Daoy (cell line): Measurements from ENCODE around the gene PYGB. TPM values are rescaled to one million over a fixed set of nuclear protein-coding genes. Genes with fewer than 3 reads are reported as not detected.

Experiments used
- DNase-seq: peaks from one replicate; pipeline ENCODE4 v3.0.0-alpha.2; 2015; ENCODE audit warnings: low read depth
- total RNA-seq: library from RNA; depleted of rRNA; stranded (reverse); fragments of >200 nt; shearing (Covaris generic); gene quantifications from 2 replicates; pipeline ENCODE4 v1.2.3, GENCODE V29; 2014

The PYGB gene
- total RNA-seq, 1 experiment from 2014 or later, result 54.8 TPM

- DNase-seq, result no peak
Observed at GRCh38 chr20:25216199-25216945, 31.5 kb upstream of the PYGB start.

DNA sequence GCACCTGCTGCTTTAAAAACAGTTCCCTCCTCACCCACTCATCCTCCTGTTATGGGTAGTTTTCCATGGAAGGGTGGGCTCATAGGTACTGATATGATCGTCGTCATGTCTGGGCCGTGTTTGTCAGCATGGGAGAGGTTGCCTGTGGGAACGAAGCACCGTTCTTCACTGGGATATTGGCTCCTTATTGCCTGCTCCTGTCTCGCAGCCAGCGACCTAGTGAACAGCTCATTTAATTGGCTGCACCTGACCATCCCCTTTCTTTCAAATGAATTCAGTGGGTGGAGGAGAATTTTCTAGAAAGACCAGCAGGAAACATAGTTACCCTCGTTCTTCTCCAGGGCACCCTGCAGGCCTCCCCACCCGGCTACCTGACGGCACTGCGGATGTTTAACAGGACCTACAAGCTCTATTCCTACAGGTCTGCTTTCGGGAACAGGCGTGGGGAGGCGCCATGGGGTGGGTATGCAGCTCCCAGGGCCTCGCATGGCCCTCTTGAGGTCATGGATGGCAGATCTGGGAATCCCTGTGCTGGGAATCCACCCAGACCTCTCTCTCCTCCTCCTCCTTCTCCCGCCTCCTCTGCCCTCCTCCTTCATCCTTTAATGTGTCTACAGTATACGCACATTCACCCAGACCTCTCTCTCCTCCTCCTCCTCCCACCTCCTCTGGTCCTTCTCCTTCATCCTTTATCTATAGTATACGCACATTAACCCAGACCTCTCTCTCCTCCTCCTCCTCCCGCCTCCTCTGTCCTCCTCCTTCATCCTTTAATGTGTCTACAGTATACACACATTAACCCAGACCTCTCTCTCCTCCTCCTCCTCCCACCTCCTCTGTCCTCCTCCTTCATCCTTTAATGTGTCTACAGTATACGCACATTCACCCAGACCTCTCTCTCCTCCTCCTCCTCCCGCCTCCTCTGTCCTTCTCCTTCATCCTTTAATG lies 30.4 kb upstream of the PYGB start:
- DNase-seq, result no peak

GRCh38 chr20:25218109-25218486 lies 29.8 kb upstream of the PYGB start:
- DNase-seq, result no peak

DNA sequence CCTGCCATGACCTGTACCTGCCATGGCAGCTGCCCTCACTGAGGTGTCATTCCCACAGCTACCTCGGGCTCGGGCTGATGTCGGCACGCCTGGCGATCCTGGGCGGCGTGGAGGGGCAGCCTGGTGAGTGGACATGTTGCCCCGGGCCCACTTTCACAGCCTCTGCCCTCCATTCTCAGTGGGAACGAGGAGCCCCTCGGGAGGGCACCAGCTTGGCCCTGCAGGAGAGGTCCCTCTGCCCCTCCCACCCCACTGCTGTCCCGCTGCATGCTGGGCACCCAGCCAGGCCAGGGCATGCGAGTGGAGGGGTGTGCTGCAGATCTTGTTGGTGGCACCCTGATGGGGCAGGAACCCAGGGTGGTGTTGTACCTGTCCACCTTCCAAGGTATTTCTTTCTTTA lies 29.4 kb upstream of the PYGB start:
- DNase-seq, result no peak

DNA sequence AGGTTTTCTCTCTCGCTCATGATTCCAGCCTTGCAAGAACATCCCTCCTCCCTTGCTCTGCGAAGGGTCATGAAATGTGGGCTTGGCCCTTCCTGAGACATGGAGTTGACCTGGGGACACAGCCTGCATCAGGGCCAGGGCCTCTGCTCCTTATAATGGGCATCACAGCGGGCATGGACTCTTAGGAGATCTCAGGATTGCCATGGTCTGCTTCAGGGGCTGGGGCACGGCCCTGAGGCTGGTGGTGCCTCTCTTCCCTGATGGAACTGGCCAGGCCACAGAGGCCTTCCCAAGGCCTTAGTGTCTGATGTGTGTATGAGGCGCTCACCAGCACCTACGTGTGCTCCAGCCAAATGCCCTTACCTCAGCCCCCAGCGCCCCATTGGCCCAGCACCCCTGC lies 28.5 kb upstream of the PYGB start:
- DNase-seq, result no peak

DNA sequence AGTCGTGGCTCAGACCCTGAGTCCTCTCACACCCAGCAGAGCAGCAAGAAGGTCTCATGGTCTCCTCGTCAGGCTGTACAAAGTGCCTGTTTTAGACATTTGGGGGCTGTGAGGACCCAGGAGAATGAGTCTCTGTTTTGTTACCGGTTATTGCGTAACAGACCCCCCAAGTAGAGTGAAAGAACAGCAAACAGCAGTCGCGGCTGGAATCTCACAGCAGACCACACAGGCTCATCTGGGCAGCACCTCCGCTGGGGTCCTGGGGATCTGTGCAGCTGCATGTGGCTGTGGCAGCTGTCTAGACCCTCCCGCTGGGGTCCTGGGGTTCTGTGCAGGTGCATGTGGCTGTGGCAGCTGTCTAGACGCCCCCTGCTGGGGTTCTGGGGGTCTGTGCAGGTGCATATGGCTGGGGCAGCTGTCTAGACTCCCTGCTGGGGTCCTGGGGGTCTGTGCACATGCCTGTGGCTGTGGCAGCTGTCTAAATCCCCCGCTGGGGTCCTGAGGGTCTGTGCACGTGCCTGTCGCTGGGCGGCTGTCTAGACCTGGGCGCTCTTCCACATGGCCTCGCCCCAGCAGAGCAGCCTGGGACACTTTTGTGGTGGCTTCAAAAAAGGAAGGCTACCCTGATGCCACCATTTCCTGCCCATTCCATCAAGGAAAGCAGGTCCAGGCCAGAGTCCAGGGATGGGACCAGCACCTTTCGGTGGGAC lies 27.7 kb upstream of the PYGB start:
- no peak for DNase-seq

GRCh38 chr20:25220810-25221591 lies 26.9 kb upstream of the PYGB start:
- DNase-seq, result no peak

DNA sequence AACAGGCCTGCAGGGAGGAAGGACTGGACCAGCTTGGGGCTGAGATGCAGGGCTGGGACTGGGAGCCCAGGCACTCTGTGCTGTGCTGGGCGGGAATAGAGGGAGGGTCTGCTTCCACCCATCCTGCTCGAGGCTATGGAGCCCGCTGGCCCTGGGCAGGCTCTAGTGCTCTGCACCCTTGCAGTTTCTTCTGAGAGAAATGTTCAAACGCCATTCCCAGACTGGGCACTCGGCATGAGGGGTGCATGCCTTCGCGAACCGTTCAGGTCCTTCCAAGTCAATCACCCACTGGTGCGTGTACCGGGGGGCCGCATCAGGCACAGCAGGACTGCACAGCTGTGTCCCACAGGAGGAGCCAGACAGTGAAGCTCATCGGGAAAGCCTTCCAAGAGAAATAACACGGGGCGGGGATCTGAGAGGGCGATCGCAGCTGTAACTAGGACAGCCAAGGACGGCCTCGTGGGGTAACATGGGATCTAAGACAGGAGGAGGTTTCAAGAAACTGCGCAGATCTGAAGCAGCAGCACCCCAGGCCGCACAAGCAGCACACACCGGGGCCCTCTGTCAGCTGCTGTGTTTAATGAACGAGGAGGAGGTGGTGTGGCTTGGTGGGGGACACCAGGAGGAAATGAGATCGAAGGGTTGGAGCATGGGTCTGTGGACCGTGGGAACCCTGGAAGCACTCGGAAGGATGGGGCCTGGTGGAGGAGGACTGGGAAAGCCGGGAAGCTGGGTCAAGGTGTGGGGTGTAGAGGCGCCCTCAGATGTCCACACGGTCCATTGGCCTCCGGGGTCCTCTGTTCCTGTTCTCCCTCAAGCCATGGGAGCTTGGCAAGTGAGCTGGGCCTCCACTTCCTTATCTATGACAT lies 26.1 kb upstream of the PYGB start:
- no peak for DNase-seq

GRCh38 chr20:25222461-25223178 lies 25.3 kb upstream of the PYGB start:
- no peak for DNase-seq

DNA sequence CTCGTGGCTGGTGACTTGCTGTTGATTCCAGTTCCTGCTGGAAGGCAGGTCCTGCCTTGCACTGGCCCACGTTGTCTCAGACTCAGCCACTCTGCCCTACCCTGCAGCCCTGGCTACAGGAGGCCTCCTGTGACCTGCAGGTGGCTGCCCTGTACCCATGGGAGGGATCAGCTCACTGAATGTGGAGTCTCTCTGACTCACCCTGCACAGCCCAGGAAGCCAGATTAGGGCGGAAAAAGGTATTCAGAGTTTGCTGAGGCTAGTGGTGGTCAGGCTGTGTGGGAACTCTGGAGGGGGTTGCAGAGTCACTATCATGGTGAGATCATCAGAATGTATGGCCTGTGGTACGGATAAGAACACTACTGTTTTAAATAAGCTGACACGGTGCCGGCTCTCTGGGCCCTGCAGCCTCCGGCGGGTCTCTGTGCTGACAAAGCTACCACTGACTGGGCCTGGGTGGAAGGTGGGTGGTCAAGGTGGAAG lies 24.7 kb upstream of the PYGB start:
- peak; percentile 97 for DNase-seq

GRCh38 chr20:25223765-25224720 lies 23.8 kb upstream of the PYGB start:
- DNase-seq, result no peak

GRCh38 chr20:25224941-25225340 lies 22.9 kb upstream of the PYGB start:
- no peak for DNase-seq

- no peak for DNase-seq
Observed at GRCh38 chr20:25225642-25226432, 22.0 kb upstream of the PYGB start.

GRCh38 chr20:25226433-25227316 lies 21.2 kb upstream of the PYGB start:
- DNase-seq, result peak; percentile 40

GRCh38 chr20:25227317-25227831 lies 20.5 kb upstream of the PYGB start:
- DNase-seq, result peak; percentile 63

DNA sequence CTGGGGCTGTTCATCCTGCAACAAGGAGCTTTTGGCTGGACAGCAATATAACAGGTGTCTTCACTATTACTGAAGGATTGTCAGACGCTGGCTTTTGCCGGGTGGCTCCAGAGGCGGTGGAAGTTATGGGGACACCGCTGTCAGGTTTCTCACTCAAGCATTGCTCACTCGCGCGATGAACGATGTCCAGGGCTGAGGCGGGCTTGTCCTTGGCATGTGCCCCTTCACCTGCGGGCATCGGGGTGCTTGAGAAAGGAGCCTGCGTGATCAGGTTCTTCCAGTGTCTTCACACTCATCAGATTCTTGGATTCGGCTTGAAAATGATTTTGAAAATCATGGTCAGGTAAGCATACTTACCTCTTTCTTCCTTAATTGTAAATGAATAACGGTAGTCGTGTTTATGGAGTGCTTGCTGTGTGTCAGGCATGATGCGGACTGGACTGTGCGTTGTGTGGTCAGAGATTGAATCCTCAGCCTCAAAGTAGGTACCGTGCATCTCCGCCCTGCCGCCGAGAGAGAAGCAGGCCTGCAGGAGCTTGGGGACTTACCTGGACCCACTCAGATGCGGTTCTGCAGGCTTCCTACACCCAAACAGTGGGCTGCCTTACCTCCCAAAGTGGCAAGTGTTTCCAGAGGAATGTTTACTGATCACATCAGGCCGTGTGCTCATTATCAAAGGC lies 18.3 kb upstream of the PYGB start:
- DNase-seq, result no peak
